GM19240 (cell line): Measurements from ENCODE around the gene PSMB2.

Experiments used
- DNase-seq: peaks from one replicate; pipeline ENCODE4 v3.0.0; 2011; ENCODE audit warnings: low spot score; ENCODE audit not compliant: insufficient read length

The PSMB2 gene

GRCh38 chr1:35573198-35574124, 67.9 kb downstream of the PSMB2 start, which contains the start of gene TFAP2E:
TSS of gene TFAP2E (plus strand) at chr1:35573314. CDS start at chr1:35573578, 264 bp downstream.
- DNase-seq, result no peak

GRCh38 chr1:35572296-35572695, 69.0 kb downstream of the PSMB2 start:
- no peak for DNase-seq

- no peak for DNase-seq
These were observed 70.1 kb downstream of the PSMB2 start for GRCh38 chr1:35571263-35571662.

DNA sequence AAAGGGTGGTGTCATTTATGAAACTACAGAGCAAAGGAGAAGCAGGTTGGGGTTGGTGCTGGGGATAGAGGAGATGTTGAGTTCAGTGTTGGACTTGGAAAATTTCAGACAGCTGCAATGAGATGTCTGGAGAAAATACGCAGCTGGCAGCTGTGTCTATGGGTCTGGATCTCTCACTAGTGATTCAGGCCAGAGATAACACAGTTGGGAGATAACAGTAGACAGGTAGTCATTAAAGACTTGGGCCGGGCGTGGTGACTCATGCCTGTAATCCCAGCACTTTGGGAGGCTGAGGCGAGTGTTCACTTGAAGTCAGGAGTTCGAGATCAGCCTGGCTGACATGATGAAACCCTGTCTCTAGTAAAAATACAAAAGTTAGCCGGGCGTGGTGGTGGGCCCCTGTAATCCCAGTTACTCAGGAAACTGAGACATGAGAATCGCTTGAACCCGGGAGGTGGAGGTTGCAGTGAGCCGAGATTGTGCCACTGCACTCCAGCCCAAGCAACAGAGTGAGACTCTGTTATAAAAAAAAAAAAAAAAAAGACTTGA, 70.7 kb downstream of the PSMB2 start:
- DNase-seq, result no peak

DNA sequence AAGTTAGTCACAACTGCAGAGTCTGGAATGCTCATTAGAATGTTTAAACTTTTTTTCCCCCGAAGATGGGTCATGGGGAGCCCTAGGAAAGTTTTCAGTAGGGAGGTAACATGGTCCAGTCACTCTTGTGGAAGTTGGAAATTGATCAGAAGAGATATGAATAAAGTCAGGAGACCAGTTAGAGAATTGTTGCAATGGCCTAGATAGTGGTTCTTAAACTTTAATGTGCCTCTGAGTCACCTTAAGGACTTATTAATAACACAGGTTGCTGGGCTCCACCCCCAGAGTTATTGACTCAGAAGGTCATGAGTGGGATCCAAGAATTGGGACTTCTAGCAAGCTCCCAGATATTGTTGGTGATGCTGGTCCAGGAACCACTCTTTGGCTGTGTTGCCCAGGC, 71.4 kb downstream of the PSMB2 start:
- no peak for DNase-seq

- DNase-seq, result peak; percentile 95
These were observed 72.3 kb downstream of the PSMB2 start for GRCh38 chr1:35568975-35569395.

- no peak for DNase-seq
These were observed 73.3 kb downstream of the PSMB2 start for GRCh38 chr1:35567947-35568558.

DNA sequence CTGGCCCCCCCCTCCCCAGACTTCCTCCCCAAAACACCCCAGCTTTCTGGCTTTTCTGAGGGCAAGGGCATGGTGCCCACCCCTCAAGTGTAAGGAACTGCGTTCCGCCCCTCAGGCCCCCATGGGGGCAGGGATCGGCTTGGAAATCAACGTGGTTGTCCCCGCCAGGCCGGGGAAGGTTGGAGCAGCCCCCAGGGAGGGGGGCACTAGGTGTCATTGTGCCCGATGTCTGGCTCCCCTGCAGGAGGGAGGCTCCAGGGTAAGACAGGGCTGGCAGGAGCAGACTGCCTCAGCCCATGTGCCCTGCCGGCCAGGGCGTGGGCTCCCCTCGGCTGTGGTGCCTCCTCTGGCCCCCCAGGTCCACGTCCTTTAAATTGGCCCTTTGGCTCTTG, 75.6 kb downstream of the PSMB2 start:
- no peak for DNase-seq

DNA sequence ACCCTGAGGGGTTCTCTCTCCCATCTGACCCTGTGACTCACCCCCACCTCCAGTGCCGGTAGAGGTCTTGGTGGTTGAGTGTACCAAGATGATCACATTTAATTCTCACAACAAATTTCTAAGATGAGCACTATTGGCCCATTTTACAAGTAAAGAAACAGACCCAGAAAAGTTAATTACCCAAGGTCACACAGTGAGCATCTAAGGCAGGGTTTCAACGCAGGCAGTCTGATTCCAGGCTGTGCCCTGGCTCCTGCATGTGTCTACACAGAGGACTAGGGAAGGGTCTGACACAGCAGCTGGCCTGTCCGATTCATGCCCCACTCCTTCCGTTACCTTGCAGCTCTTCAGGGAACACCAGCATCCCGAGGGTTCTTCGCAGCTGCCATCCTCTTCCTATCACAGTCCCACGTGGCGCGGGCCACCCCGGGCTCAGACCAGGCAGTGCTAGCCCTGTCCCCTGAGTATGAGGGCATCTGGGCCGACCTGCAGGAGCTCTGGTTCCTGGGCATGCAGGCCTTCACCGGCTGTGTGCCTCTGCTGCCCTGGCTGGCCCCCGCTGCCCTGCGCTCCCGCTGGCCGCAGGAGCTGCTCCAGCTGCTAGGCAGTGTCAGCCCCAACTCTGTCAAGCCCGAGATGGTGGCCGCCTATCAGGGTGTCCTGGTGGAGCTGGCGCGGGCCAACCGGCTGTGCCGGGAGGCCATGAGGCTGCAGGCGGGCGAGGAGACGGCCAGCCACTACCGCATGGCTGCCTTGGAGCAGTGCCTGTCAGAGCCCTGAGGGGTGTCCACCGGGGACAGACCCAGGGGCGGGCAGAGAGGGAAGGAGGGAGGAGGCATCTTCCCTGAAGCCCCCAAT, 76.2 kb downstream of the PSMB2 start:
- no peak for DNase-seq

GRCh38 chr1:35564037-35564883, 77.1 kb downstream of the PSMB2 start:
- peak; percentile 69 for DNase-seq

DNA sequence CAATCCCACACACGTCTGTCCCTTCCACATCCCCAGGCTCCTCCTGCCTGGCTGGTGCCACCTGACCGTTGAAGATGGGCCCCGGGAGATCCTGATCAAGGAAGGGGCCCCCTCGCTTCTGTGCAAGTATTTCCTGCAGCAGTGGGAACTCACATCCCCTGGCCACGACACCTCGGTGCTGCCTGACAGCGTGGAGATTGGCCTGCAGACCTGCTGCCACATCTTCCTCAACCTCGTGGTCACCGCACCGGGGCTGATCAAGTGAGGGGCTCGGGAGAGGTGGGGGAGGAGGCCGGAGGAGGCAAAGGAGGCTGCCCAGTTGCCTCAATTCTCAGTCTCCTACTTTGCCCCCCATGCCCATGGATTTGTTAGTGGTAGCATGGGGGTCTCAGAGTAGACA, 78.2 kb downstream of the PSMB2 start:
- DNase-seq, result no peak

DNA sequence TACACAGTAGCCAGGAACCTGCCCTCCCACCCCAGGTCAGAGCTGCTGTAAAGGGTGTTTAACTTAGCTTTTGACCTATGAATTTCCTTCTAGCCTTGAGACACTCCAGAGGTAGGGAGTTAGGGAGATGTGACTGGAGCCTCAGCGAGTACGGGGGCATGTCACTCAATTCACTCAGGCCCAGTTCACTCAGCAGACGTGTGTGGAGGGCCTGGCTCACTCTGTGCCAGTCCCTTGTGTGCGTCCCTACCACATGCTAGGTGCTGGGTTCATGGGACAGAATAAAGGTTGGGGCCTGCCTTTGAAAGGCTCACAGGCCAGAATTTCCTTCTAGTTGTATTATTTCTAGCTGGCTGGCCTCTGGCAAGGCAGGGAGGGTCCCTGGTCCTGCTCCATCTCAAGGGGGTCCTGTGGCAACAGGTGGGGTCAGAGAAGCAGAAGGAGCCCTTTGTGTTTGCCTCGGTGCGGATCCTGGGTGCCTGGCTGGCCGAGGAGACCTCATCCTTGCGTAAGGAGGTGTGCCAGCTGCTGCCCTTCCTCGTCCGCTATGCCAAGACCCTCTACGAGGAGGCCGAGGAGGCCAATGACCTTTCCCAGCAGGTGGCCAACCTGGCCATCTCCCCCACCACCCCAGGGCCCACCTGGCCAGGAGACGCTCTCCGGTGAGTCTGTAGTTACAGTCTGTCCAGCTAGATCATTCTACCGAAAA, 79.2 kb downstream of the PSMB2 start:
- no peak for DNase-seq

- DNase-seq, result no peak
These were observed 79.9 kb downstream of the PSMB2 start for GRCh38 chr1:35561297-35561971.

DNA sequence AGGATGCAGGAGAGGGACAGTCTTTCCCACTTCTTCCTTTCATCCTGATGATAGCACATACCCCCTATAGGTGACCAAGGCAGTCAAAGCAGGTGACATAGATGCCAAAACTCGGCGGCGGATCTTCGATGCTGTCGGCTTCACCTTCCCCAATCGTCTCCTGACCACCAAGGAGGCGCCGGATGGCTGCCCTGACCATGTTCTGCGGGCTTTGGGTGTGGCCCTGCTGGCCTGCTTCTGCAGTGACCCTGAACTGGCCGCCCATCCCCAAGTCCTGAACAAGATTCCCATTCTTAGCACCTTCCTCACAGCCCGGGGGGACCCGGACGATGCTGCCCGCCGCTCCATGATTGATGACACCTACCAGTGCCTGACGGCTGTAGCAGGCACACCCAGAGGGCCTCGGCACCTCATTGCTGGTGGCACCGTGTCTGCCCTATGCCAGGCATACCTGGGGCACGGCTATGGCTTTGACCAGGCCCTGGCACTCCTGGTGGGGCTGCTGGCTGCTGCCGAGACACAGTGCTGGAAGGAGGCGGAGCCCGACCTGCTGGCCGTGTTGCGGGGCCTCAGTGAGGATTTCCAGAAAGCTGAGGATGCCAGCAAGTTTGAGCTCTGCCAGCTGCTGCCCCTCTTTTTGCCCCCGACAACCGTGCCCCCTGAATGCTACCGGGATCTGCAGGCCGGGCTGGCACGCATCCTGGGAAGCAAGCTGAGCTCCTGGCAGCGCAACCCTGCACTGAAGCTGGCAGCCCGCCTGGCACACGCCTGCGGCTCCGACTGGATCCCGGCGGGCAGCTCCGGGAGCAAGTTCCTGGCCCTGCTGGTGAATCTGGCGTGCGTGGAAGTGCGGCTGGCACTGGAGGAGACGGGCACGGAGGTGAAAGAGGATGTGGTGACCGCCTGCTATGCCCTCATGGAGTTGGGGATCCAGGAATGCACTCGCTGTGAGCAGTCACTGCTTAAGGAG, 80.8 kb downstream of the PSMB2 start:
- no peak for DNase-seq

GRCh38 chr1:35559317-35559944, 81.9 kb downstream of the PSMB2 start:
- DNase-seq, result no peak

DNA sequence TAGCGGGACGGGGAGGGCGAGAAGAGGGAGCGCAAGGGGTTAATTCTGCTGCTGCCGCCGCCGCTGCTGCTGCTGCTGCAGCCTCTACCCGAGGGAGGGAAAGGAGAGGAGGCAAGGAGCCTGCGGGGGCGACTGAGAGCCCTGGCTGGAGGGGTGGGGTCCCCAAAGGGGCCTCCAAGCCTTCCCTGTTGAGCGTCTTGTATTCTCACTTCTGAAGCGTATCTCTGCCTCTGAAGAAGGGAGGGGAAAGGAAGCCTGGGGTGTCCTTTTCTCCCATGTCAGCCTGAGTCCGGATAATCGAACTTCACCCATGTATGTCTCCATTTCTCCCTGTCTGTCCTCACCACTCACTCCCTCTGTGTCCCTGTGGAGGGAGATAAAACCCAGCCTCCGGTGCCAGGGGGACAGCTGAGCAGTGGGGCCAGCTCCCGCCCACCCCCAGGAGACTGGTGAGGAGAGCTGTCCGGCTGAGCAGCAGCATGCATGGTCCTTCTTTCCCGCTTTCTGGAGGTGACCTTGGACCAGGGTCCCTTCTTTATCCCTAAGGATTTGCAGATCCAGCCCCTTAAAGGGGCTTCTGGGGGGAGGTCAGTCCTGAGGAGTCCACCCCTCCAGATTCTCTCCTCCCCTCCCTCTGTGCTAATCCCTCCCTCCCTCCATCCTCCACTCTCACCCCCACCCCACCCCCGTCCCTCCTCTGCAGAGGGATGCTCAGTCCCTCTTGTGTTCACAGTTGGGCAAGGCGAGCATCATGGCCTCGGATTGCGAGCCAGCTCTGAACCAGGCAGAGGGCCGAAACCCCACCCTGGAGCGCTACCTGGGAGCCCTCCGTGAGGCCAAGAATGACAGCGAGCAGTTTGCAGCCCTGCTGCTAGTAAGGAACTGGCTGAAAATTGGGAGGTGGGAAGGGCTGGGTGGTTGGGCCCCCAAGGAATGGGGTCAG, 82.7 kb downstream of the PSMB2 start:
- no peak for DNase-seq
